Measurements from ENCODE around the gene ALDH8A1. TPM values are rescaled to one million over a fixed set of nuclear protein-coding genes. Genes with fewer than 3 reads are reported as not detected.

Gene ALDH8A1
- total RNA-seq, 1 donor from 2014 or later, result 3.3 TPM

- intact Hi-C loops (cut with DNase I), result no loop called here
- DNase-seq (ENCODE audit: low spot score) (no peak), ATAC-seq (no peak)
Observed at GRCh38 chr6:134883314-134883713, 66.6 kb downstream of the ALDH8A1 start.

GRCh38 chr6:134882426-134883038 lies 67.4 kb downstream of the ALDH8A1 start:
- intact Hi-C loops (cut with DNase I), result no loop called here
- ATAC-seq (peak; percentile 64), DNase-seq (ENCODE audit: low spot score) (peak; percentile 81)

- intact Hi-C loops (cut with DNase I), result no loop called here
- DNase-seq (ENCODE audit: low spot score), result no peak
- no peak for ATAC-seq
Observed at GRCh38 chr6:134880487-134881190, 69.3 kb downstream of the ALDH8A1 start.

GRCh38 chr6:134878136-134878535 lies 71.8 kb downstream of the ALDH8A1 start:
- intact Hi-C loops (cut with DNase I), result no loop called here
- ATAC-seq, result no peak

GRCh38 chr6:134875367-134875766 lies 74.5 kb downstream of the ALDH8A1 start:
- DNase-seq (ENCODE audit: low spot score) (no peak), ATAC-seq (no peak)
- intact Hi-C loops (cut with DNase I), result no loop called here

More at GRCh38 chr6:134878136-134878535, 71.8 kb downstream of the ALDH8A1 start:
- DNase-seq (ENCODE audit: low spot score), result no peak

- DNase-seq (ENCODE audit: low spot score), result no peak
- no peak for ATAC-seq
- intact Hi-C loops (cut with DNase I), result no loop called here
Observed at GRCh38 chr6:134873500-134874388, 76.2 kb downstream of the ALDH8A1 start.

GRCh38 chr6:134870677-134871498 lies 79.0 kb downstream of the ALDH8A1 start:
- no peak for ATAC-seq
- no peak for DNase-seq (ENCODE audit: low spot score)
- intact Hi-C loops (cut with DNase I), result no loop called here

GRCh38 chr6:134868812-134869211 lies 81.1 kb downstream of the ALDH8A1 start:
- intact Hi-C loops (cut with DNase I), result no loop called here
- no peak for DNase-seq (ENCODE audit: low spot score)
- ATAC-seq, result no peak

Small RNAs within 50 kb of the gene (microRNA-seq; reads per million reads assigned to microRNA genes)
- not detected for gene MIR3662

Other genes with a start within 250 kb of the ALDH8A1 start
- 83.0 TPM for gene HBS1L, start 104.7 kb upstream of the ALDH8A1 start, total RNA-seq
- gene MYB, start 231.2 kb upstream of the ALDH8A1 start, total RNA-seq, result 0.22 TPM